Gastroesophageal sphincter (tissue), 4 donors: Measurements from ENCODE around the gene MTTP. TPM values are rescaled to one million over a fixed set of nuclear protein-coding genes. Genes with fewer than 3 reads are reported as not detected.
A peak's percentile ranks its signal among the peaks of the same experiment; 100 is the strongest.

Experiments used
- ATAC-seq: fragments of 150-250 bp; one replicate; pipeline ENCODE4 v1.9.1; 2016; ENCODE audit warnings: mild to moderate bottlenecking, moderate library complexity
- H3K27ac ChIP-seq, 4 donors: fragments of 200-600 bp; sonication (generic) in 3 of 4; 1 replicate in 3 of 4; 2 replicates in 1 of 4; pipeline ENCODE4 v1.5.1; 2016 to 2019
- H3K27me3 ChIP-seq: fragments of 200-600 bp; sonication (generic); one replicate; pipeline ENCODE4 v1.5.1; 2019
- H3K36me3 ChIP-seq, 2 donors: fragments of 200-600 bp; sonication (generic); one replicate each; pipeline ENCODE4 v1.5.1; 2019; ENCODE audit warnings: control low read depth in 1 of 2
- H3K4me1 ChIP-seq, 3 donors: fragments of 200-600 bp; sonication (generic); 1 replicate in 2 of 3; 2 replicates in 1 of 3; pipeline ENCODE4 v1.5.1; 2016 to 2019; ENCODE audit warnings: control low read depth in 2 of 3
- H3K4me3 ChIP-seq, 2 donors: fragments of 200-600 bp; sonication (generic); one replicate each; pipeline ENCODE4 v1.5.1; 2019; ENCODE audit warnings: mild to moderate bottlenecking in 1 of 2, moderate library complexity in 1 of 2
- H3K9me3 ChIP-seq, 3 donors: fragments of 200-600 bp; sonication (generic); one replicate each; pipeline ENCODE4 v1.5.1; 2017 to 2019; ENCODE audit warnings: control low read depth in 2 of 3
- CTCF ChIP-seq, 4 experiments: fragments of 200-600 bp in 2 of 4; fragments of 450-650 bp in 2 of 4; sonication (generic) in 1 of 4; IDR thresholded peaks; one replicate each; pipeline ENCODE4 v1.5.1; 2017 to 2019; ENCODE audit warnings: antibody characterized with exemption in 4 of 4, mild to moderate bottlenecking in 2 of 4, moderate library complexity in 2 of 4
- EP300 ChIP-seq: sonication (generic); formaldehyde crosslinking; IDR thresholded peaks from one replicate; pipeline ENCODE4 v1.6.1; 2017; ENCODE audit warnings: antibody characterized with exemption, mild to moderate bottlenecking
- POLR2A ChIP-seq, 2 donors: fragments of 450-650 bp; IDR thresholded peaks; one replicate each; pipeline ENCODE4 v1.6.1; 2017; ENCODE audit warnings: antibody characterized with exemption in 2 of 2, mild to moderate bottlenecking in 2 of 2, moderate library complexity in 1 of 2
- POLR2AphosphoS5 ChIP-seq: sonication (generic); formaldehyde crosslinking; IDR thresholded peaks from one replicate; pipeline ENCODE4 v1.6.1; 2017; ENCODE audit warnings: antibody characterized with exemption
- WGBS, 2 donors: methylation state at CpG; one replicate each; pipeline ENCODE4 v1.1.5; 2018; ENCODE audit warnings: low coverage in 1 of 2; 5-methylcytosine and 5-hydroxymethylcytosine counted together
- total RNA-seq, 4 donors: library from RNA; depleted of rRNA; stranded (reverse); fragments of >200 nt; gene quantifications; one replicate each; pipeline ENCODE4 v1.1.0, GENCODE V29; 2016

Gene MTTP
- total RNA-seq, 4 donors from 2014 or later, result 0.16 to 3.5 (median 1.2) TPM

- Histone ChIP-seq H3K4me1 (peaks cover 0 to 15% (median 0%) of the 10 kb centered on the region in 3 donors), H3K27me3 (no peaks in the 10 kb centered on the region), H3K4me3 (no peak overlapping the region), H3K36me3 (no peaks in the 10 kb centered on the region), H3K9me3 (no peaks in the 10 kb centered on the region), H3K27ac (no peak overlapping the region)
- WGBS, 2 donors, result 53 to 79% methylated on average over 1 of the region's 1 CpG
- TF ChIP-seq POLR2A (IDR thresholded peaks at IDR 0.05), result no peak
- TF ChIP-seq CTCF (IDR thresholded peaks at IDR 0.05), result no peak
- no peak for TF ChIP-seq EP300
- TF ChIP-seq POLR2AphosphoS5, result no peak
- no peak for ATAC-seq
Observed at GRCh38 chr4:99634742-99635360, 60.2 kb downstream of the MTTP start.

- no peak overlapping the region for H3K27ac ChIP-seq
- ATAC-seq, result no peak
- H3K4me1 ChIP-seq, result peaks cover 0 to 14% (median 0%) of the 10 kb centered on the region in 3 donors
- 67 to 78% methylated on average over 2 to 3 of the region's 3 CpGs for WGBS, 2 donors
- H3K36me3 ChIP-seq, result no peaks in the 10 kb centered on the region
- H3K4me3 ChIP-seq, result no peak overlapping the region
- no peaks in the 10 kb centered on the region for H3K9me3 ChIP-seq
- TF ChIP-seq CTCF (IDR thresholded peaks at IDR 0.05) (no peak), EP300 (no peak), POLR2A (IDR thresholded peaks at IDR 0.05) (no peak), POLR2AphosphoS5 (no peak)
- H3K27me3 ChIP-seq, result no peaks in the 10 kb centered on the region
Observed at GRCh38 chr4:99635601-99636000, 61.0 kb downstream of the MTTP start.

- ATAC-seq, result no peak
- H3K4me3 ChIP-seq, result no peak overlapping the region
- H3K4me1 ChIP-seq, result peaks cover 0 to 10% (median 0%) of the 10 kb centered on the region in 3 donors
- no peak for TF ChIP-seq POLR2A (IDR thresholded peaks at IDR 0.05)
- no peak for TF ChIP-seq CTCF (IDR thresholded peaks at IDR 0.05)
- TF ChIP-seq EP300, result no peak
- TF ChIP-seq POLR2AphosphoS5, result no peak
- no peaks in the 10 kb centered on the region for H3K27me3 ChIP-seq
- peak overlapping the region; percentile 18 to 65 (median 56) for H3K27ac ChIP-seq
- WGBS, 2 donors, result 41 to 55% methylated on average over 2 of the region's 2 CpGs
- H3K36me3 ChIP-seq, result no peaks in the 10 kb centered on the region
- no peaks in the 10 kb centered on the region for H3K9me3 ChIP-seq
Observed at GRCh38 chr4:99636422-99636821, 61.8 kb downstream of the MTTP start.

- no peaks in the 10 kb centered on the region for H3K36me3 ChIP-seq
- 56 to 74% methylated on average over 5 of the region's 5 CpGs for whole genome bisulfite sequencing, 2 donors
- peak overlapping the region; percentile 33 to 65 (median 56) for H3K27ac ChIP-seq
- H3K9me3 ChIP-seq, result no peaks in the 10 kb centered on the region
- no peaks in the 10 kb centered on the region for H3K27me3 ChIP-seq
- ATAC-seq, result peak; percentile 75
- TF ChIP-seq CTCF (IDR thresholded peaks at IDR 0.05), result no peak
- no peak for TF ChIP-seq POLR2A (IDR thresholded peaks at IDR 0.05)
- TF ChIP-seq POLR2AphosphoS5, result peak; percentile 71
- no peak for TF ChIP-seq EP300
- H3K4me1 ChIP-seq, result peaks cover 0 to 10% (median 0%) of the 10 kb centered on the region in 3 donors
- H3K4me3 ChIP-seq, result no peak overlapping the region
Observed at GRCh38 chr4:99637174-99637573, 62.5 kb downstream of the MTTP start.

- H3K36me3 ChIP-seq, result no peaks in the 10 kb centered on the region
- 60 to 93% methylated on average over 2 of the region's 2 CpGs for WGBS, 2 donors
- H3K27ac ChIP-seq, result no peak overlapping the region
- TF ChIP-seq EP300 (no peak), POLR2A (IDR thresholded peaks at IDR 0.05) (no peak), POLR2AphosphoS5 (no peak), CTCF (IDR thresholded peaks at IDR 0.05) (no peak)
- H3K4me3 ChIP-seq, result no peak overlapping the region
- peaks cover 0 to 38% (median 0%) of the 10 kb centered on the region in 3 donors for H3K4me1 ChIP-seq
- no peaks in the 10 kb centered on the region for H3K9me3 ChIP-seq
- no peaks in the 10 kb centered on the region for H3K27me3 ChIP-seq
- ATAC-seq, result no peak
Observed at GRCh38 chr4:99640676-99641075, 66.1 kb downstream of the MTTP start.
